HepG2 (cell line): Measurements from ENCODE around the gene SEBOX. TPM values are rescaled to one million over a fixed set of nuclear protein-coding genes. Genes with fewer than 3 reads are reported as not detected.

Source experiments
- AHDC1 ChIP-seq: sonication (generic); formaldehyde crosslinking; IDR thresholded peaks from 2 replicates; pipeline ENCODE4 v1.5.1; 2020; ENCODE audit warnings: mild to moderate bottlenecking, missing genetic modification reagents, borderline replicate concordance
- ARNT ChIP-seq: fragments of 450-650 bp; IDR thresholded peaks from 2 replicates; pipeline ENCODE4 v1.6.1; 2017
- HMGA1 ChIP-seq: sonication (generic); formaldehyde crosslinking; conservative IDR thresholded peaks from 2 replicates; pipeline ENCODE4 v1.4.0; 2020; ENCODE audit warnings: missing genetic modification reagents
- MNT ChIP-seq: fragments of 450-650 bp; IDR thresholded peaks from 2 replicates; pipeline ENCODE4 v1.6.1; 2016
- NR2F6 ChIP-seq, 2 experiments: IDR thresholded peaks; 2 replicates each; pipeline ENCODE4 v1.6.1; 2016; ENCODE audit warnings: antibody characterized with exemption in 1 of 2, mild to moderate bottlenecking in 1 of 2
- SAP130 ChIP-seq: IDR thresholded peaks from 2 replicates; pipeline ENCODE4 v1.6.1; 2016; ENCODE audit warnings: low read depth
- SNAI1 ChIP-seq: sonication (generic); formaldehyde crosslinking; IDR thresholded peaks from 2 replicates; pipeline ENCODE4 v1.5.0; 2020; ENCODE audit warnings: mild to moderate bottlenecking, missing genetic modification reagents, borderline replicate concordance
- SOX13 ChIP-seq, 3 experiments: fragments of 450-650 bp in 1 of 3; sonication (generic) in 1 of 3; formaldehyde crosslinking in 1 of 3; IDR thresholded peaks in 2 of 3; conservative IDR thresholded peaks in 1 of 3; 2 replicates each; pipeline versions ENCODE4 v1.5.0 to v1.6.1; 2016 to 2020; ENCODE audit warnings: antibody characterized with exemption in 1 of 3, mild to moderate bottlenecking in 1 of 3, missing compliant biosample characterization in 1 of 3, missing genetic modification reagents in 1 of 3, moderate library complexity in 1 of 3
- SYNCRIP ChIP-seq: fragments of 200-400 bp; formaldehyde crosslinking; IDR thresholded peaks from 2 replicates; pipeline ENCODE4 v1.6.1; 2018; ENCODE audit warnings: mild to moderate bottlenecking, low read depth, low read length; ENCODE audit not compliant: insufficient read depth
- TBX2 ChIP-seq: sonication (generic); formaldehyde crosslinking; IDR thresholded peaks from 2 replicates; pipeline ENCODE4 v1.5.0; 2020; ENCODE audit warnings: missing genetic modification reagents, mild to moderate bottlenecking, borderline replicate concordance
- ZBTB1 ChIP-seq: sonication (generic); formaldehyde crosslinking; IDR thresholded peaks from 2 replicates; pipeline ENCODE4 v1.4.0; 2020; ENCODE audit warnings: missing genetic modification reagents, borderline replicate concordance
- ZGPAT ChIP-seq: IDR thresholded peaks from 2 replicates; pipeline ENCODE4 v1.6.1; 2016; ENCODE audit warnings: mild to moderate bottlenecking
- ZMAT5 ChIP-seq: sonication (generic); formaldehyde crosslinking; IDR thresholded peaks from 2 replicates; pipeline ENCODE4 v1.5.0; 2020; ENCODE audit warnings: mild to moderate bottlenecking, low read depth, missing genetic modification reagents, borderline replicate concordance
- ZNF431 ChIP-seq: sonication (generic); formaldehyde crosslinking; IDR thresholded peaks from 2 replicates; pipeline ENCODE4 v1.9.0; 2022; ENCODE audit warnings: missing genetic modification reagents, low read depth, mild to moderate bottlenecking, borderline replicate concordance
- ZNF44 ChIP-seq: sonication (generic); formaldehyde crosslinking; IDR thresholded peaks from 2 replicates; pipeline ENCODE4 v1.5.1; 2020; ENCODE audit warnings: mild to moderate bottlenecking, missing genetic modification reagents
- ZNF543 ChIP-seq: sonication (generic); formaldehyde crosslinking; IDR thresholded peaks from 2 replicates; pipeline ENCODE4 v1.4.0; 2020; ENCODE audit warnings: mild to moderate bottlenecking, missing genetic modification reagents
- ZNF556 ChIP-seq: sonication (generic); formaldehyde crosslinking; IDR thresholded peaks from 2 replicates; pipeline ENCODE4 v1.4.0; 2020; ENCODE audit warnings: mild to moderate bottlenecking, missing genetic modification reagents, borderline replicate concordance
- ZNF768 ChIP-seq: sonication (generic); formaldehyde crosslinking; IDR thresholded peaks from 2 replicates; pipeline ENCODE4 v1.4.0; 2020; ENCODE audit warnings: missing genetic modification reagents
- ZNF780A ChIP-seq: sonication (generic); formaldehyde crosslinking; IDR thresholded peaks from 2 replicates; pipeline ENCODE4 v1.8.0; 2022; ENCODE audit warnings: mild to moderate bottlenecking, missing genetic modification reagents, moderate library complexity
- polyA plus RNA-seq, 8 experiments: library from polyadenylated mRNA; depleted of rRNA in 3 of 8; stranded (reverse) in 7 of 8; unstranded in 1 of 8; fragments of >200 nt; fragmentation: Illumina TruSeq in 4 of 8; extraction: Trizol in 4 of 8; gene quantifications; 2 replicates each; pipeline versions ENCODE4 v1.2.1 to v1.2.3, GENCODE V29; 2011 to 2016; ENCODE audit warnings: low read depth in 4 of 8, missing spikeins in 1 of 8, mixed read lengths in 1 of 8; ENCODE audit not compliant: insufficient read depth in 1 of 8
- total RNA-seq, 5 experiments: library from RNA; depleted of rRNA; stranded (reverse); fragments of >200 nt; fragmentation: Illumina TruSeq; extraction: Trizol; gene quantifications; 2 replicates each; pipeline ENCODE4 v1.2.3, GENCODE V29; 2016; ENCODE audit warnings: low read depth in 1 of 5

Gene SEBOX
- total and polyA plus RNA-seq, 2 of the 13 experiments (the other 11 are each of a cell fraction or from before 2014, with no cell fraction given) = not detected

- TF ChIP-seq AHDC1 = no peak
- peak; percentile 37; the same call in 1 of the 2 replicates for TF ChIP-seq ZNF768 (CRISPR knock-in tag)
- TF ChIP-seq SAP130 (CRISPR knock-in tag) = peak; percentile 48
- TF ChIP-seq ZNF556 = 0 out of 2 replicates have a peak, but pooled peaks have one; percentile 25
- TF ChIP-seq NR2F6 (IDR thresholded peaks at IDR 0.05) = no peak
- TF ChIP-seq NR2F6 (CRISPR knock-in tag; IDR thresholded peaks at IDR 0.05) = no peak
- TF ChIP-seq SOX13 (IDR thresholded peaks at IDR 0.05) = no peak
- no peak for TF ChIP-seq SOX13 (CRISPR knock-in tag; conservative IDR thresholded peaks at IDR 0.05 in 1 of 2, IDR thresholded peaks at IDR 0.05 in 1 of 2)
- no peak for TF ChIP-seq ZNF431
- no peak for TF ChIP-seq SNAI1 (CRISPR knock-in tag)
- TF ChIP-seq ZNF44 (CRISPR knock-in tag) = no peak
- peak; percentile 55; the same call in 1 of the 2 replicates for TF ChIP-seq TBX2 (CRISPR knock-in tag)
- TF ChIP-seq ARNT = no peak
- TF ChIP-seq ZNF543 (CRISPR knock-in tag) = 0 out of 2 replicates have a peak, but pooled peaks have one; percentile 47
- no peak for TF ChIP-seq ZBTB1 (CRISPR knock-in tag)
- TF ChIP-seq ZMAT5 (CRISPR knock-in tag) = no peak
- TF ChIP-seq HMGA1 (CRISPR knock-in tag) = no peak
- TF ChIP-seq MNT = 0 out of 2 replicates have a peak, but pooled peaks have one; percentile 11
- TF ChIP-seq SYNCRIP = no peak
- no peak for TF ChIP-seq ZNF780A (CRISPR knock-in tag)
- TF ChIP-seq ZGPAT (CRISPR knock-in tag) = no peak
These were observed 6.5 kb upstream of the SEBOX start, which contains the start of gene SARM1 (continued) for GRCh38 chr17:28371245-28372202.
